ENCODE measurements around the gene NENF. TPM values are rescaled to one million over a fixed set of nuclear protein-coding genes. Genes with fewer than 3 reads are reported as not detected.
"Not testable (repeated sequence)": the region's sequence is repeated elsewhere in the genome, so short reads cannot be mapped to it uniquely, and the experiment has no call there.

Gene NENF
- total RNA-seq, 2 experiments from 2014 or later = 27.7 to 35.4 TPM

- CTCF ChIA-PET = interaction anchor here (1.7 to 3.5 kb wide), 2 partner anchors 15 to 313 kb away, joined by 4 to 25 read pairs; no protein-coding TSS in a partner anchor
- intact Hi-C loops (cut with micrococcal nuclease) = loop anchor here (10.0 kb wide), 1 partner anchor 293 kb away; no protein-coding TSS in a partner anchor
- H3K27ac Mint-ChIP-seq = no peak overlapping the region
- no peak overlapping the region for H3K4me3 Mint-ChIP-seq
- POLR2A ChIA-PET = no interaction called here
- H3K4me1 Mint-ChIP-seq (ENCODE audit: low read depth) = peaks cover 10% of the 10 kb centered on the region
- H3K27me3 Mint-ChIP-seq = peaks cover 6% of the 10 kb centered on the region
- no peaks in the 10 kb centered on the region for H3K36me3 Mint-ChIP-seq (ENCODE audit: low read depth)
- ATAC-seq (no peak), DNase-seq (no peak)
- H3K9me3 Mint-ChIP-seq = no peaks in the 10 kb centered on the region
- TF ChIP-seq CTCF (IDR thresholded peaks at IDR 0.05) = no peak
These were observed 39.4 kb downstream of the NENF start for GRCh38 chr1:212471891-212472675.

- POLR2A ChIA-PET = interaction anchor here (1.3 kb wide), 1 partner anchor 134 kb away, joined by 8 read pairs; the partner anchor contains the start of gene ATF3
- intact Hi-C loops (cut with micrococcal nuclease) = loop anchor here (10.0 kb wide), 1 partner anchor 291 kb away; no protein-coding TSS in a partner anchor
- Mint-ChIP-seq H3K27me3 (peaks cover 6% of the 10 kb centered on the region), H3K27ac (no peak overlapping the region), H3K4me1 (ENCODE audit: low read depth) (peaks cover 19% of the 10 kb centered on the region), H3K9me3 (no peaks in the 10 kb centered on the region), H3K4me3 (no peak overlapping the region), H3K36me3 (ENCODE audit: low read depth) (no peaks in the 10 kb centered on the region)
- TF ChIP-seq CTCF (IDR thresholded peaks at IDR 0.05) = no peak
- CTCF ChIA-PET = interaction anchor here (0.8 to 3.5 kb wide), 4 partner anchors 17 to 312 kb away, joined by 3 to 25 read pairs (median 4); no protein-coding TSS in a partner anchor
- DNase-seq = no peak
- no peak for ATAC-seq
These were observed 41.0 kb downstream of the NENF start for GRCh38 chr1:212473729-212474128.

- no peak for TF ChIP-seq CTCF (IDR thresholded peaks at IDR 0.05)
- intact Hi-C loops (cut with micrococcal nuclease) = loop anchor here (5.0 to 10.0 kb wide), 2 partner anchors 157 to 290 kb away; no protein-coding TSS in a partner anchor
- ATAC-seq (no peak), DNase-seq (no peak)
- H3K27ac Mint-ChIP-seq = no peak overlapping the region
- ChIA-PET CTCF (interaction anchor here (0.7 to 3.5 kb wide), 4 partner anchors 18 to 521 kb away, joined by 3 to 25 read pairs (median 3); no protein-coding TSS in a partner anchor), POLR2A (no interaction called here)
- no peaks in the 10 kb centered on the region for H3K9me3 Mint-ChIP-seq
- peaks cover 19% of the 10 kb centered on the region for H3K4me1 Mint-ChIP-seq (ENCODE audit: low read depth)
- no peaks in the 10 kb centered on the region for H3K36me3 Mint-ChIP-seq (ENCODE audit: low read depth)
- no peak overlapping the region for H3K4me3 Mint-ChIP-seq
- H3K27me3 Mint-ChIP-seq = peaks cover 7% of the 10 kb centered on the region
These were observed 42.4 kb downstream of the NENF start for GRCh38 chr1:212475151-212475550.

GRCh38 chr1:212475831-212476230 is 43.1 kb downstream of the NENF start:
- CTCF ChIA-PET = interaction anchor here (1.6 to 6.6 kb wide), 4 partner anchors 22 to 317 kb away, joined by 6 to 104 read pairs (median 20); no protein-coding TSS in a partner anchor
- POLR2A ChIA-PET; H3K27me3 Mint-ChIP-seq; H3K4me3 Mint-ChIP-seq; H3K27ac Mint-ChIP-seq; H3K36me3 Mint-ChIP-seq (ENCODE audit: low read depth); H3K9me3 Mint-ChIP-seq; ATAC-seq; DNase-seq: not testable (repeated sequence)
- H3K4me1 Mint-ChIP-seq (ENCODE audit: low read depth) = peaks cover 22% of the 10 kb centered on the region
- intact Hi-C loops (cut with micrococcal nuclease) = loop anchor here (5.0 to 10.0 kb wide), 2 partner anchors 156 to 289 kb away; no protein-coding TSS in a partner anchor

- peak; percentile 84 for TF ChIP-seq CTCF (IDR thresholded peaks at IDR 0.05)
- H3K4me3 Mint-ChIP-seq = no peak overlapping the region
- no peak overlapping the region for H3K27ac Mint-ChIP-seq
- H3K9me3 Mint-ChIP-seq = no peaks in the 10 kb centered on the region
- peaks cover 22% of the 10 kb centered on the region for H3K4me1 Mint-ChIP-seq (ENCODE audit: low read depth)
- intact Hi-C loops (cut with micrococcal nuclease) = loop anchor here (5.0 to 10.0 kb wide), 2 partner anchors 155 to 288 kb away; no protein-coding TSS in a partner anchor
- ChIA-PET POLR2A (interaction anchor here (0.5 to 2.2 kb wide), 7 partner anchors 8 to 433 kb away, joined by 3 to 9 read pairs (median 3); partner anchors contain the start of genes ATF3 and FLVCR1), CTCF (interaction anchor here (0.6 to 6.6 kb wide), 66 partner anchors 8 to 526 kb away, joined by 3 to 104 read pairs (median 6); partner anchors contain the start of genes ATF3, BATF3, NENF and PACC1)
- ATAC-seq (peak; percentile 93), DNase-seq (peak; percentile 87)
- H3K36me3 Mint-ChIP-seq (ENCODE audit: low read depth) = no peaks in the 10 kb centered on the region
- H3K27me3 Mint-ChIP-seq = peaks cover 7% of the 10 kb centered on the region
These were observed 44.4 kb downstream of the NENF start for GRCh38 chr1:212477014-212477679.
